HG03025 (cell line): ENCODE data around the gene THAP3.

Source experiments
- ATAC-seq: cut with Tn5 transposase; IDR thresholded peaks from one replicate; pipeline ENCODE4 v1.9.1; 2021; ENCODE audit warnings: mild to moderate bottlenecking, moderate library complexity; ENCODE audit not compliant: unreplicated experiment, low FRiP score

Gene THAP3

DNA sequence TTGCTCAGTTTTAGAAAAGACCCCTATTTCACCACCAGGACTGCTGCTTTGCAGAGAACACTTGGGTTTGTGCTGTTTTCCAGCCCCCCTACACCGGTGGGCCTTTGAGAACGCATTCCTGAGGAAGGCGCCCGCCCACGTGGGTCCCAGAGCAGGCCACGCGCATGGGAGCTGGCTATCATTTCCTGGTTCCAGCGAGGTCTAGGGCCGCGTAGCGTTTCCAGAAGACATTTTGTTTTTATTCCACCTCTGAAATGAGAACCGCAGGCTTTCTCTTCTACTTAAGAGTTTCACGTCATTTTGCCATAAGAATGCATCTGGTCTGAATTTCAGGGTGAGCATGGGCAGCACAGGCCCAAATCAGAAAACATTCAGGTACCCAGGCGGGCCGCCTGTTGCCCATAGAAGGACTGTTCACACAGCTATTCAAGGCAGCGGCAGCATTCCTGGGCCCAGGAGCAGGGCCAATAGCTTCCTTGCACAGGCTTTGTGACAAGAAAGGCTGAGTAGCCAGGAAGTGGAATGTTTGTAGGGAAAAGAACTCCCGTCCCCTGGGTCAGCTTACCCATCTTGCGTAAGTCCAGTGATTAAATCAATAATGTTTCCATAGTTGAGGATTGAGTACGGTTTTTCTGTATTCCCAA is 20.6 kb upstream of the THAP3 start:
- no peak for ATAC-seq

DNA sequence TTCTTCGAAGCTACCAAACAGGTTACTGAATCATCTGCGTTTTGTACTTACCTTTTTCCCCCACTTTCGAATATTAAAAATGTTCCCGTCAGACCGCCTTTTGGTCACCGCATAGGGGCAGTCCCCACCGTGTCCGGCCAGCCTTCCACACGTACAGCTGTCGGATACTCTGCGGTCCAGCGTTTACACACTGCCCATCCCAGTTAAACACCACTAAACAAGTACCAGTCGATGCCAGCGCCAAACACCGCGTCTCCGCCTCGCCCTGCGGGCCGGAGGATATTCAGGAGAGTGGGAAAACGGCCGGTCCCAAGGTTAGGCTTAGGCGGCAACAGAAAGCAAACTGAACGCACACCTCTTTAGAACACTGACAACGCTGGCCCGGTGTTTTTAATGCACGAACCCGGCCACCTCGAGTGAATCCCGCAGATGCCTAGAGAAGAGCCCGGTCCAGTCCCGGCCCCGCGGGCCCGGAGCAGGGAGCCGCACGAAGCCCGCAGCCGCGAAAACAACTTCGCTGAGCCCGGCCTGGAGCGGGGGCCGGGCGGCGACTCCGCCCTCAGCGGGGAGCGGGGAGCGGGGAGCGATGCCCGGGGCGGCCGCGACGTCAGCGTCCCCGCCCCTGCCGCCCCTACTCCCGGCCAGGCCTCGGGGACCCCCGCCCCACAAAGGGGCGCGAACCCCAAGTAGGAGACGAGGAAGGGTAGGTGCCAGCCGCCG is 11.9 kb upstream of the THAP3 start:
- ATAC-seq, result peak; percentile 26

DNA sequence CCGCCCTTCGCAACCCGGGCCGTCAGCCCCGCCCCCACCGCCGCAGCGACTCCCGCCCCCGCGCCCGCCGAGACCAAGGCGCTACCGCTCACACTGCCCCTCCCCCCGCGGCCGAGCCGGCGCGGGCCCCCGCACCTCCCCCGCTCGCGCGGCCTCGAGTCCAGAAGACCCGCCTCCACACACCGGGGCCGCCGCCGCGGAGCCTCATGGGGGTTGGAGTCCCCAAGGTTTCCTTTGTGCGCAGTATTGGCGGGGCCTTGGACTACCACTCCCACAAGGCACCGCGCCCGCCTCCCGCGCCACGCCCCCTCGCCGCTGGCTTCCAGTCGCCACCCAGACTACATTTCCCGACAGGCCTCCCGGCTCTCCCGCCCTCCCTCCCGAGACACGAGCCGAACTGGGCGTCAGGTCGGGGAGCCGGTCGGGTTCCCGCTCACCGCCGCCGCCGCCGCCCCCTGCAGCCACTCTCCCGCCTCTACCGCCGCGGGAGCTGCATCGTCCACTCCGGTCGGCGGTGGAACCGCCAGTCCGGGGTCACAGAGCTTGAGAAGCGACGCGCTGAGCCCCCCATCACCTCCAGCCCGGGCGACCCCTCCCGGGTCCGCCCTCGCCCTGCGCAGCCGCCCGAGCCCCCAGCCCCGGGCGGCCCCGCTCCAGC is 11.2 kb upstream of the THAP3 start, which contains the start of gene PHF13:
TSS of gene PHF13 (plus strand) at position 371 of the 658 bp plus-strand sequence. CDS start 336 bp downstream, outside the sequence.
- peak; percentile 90 for ATAC-seq

DNA sequence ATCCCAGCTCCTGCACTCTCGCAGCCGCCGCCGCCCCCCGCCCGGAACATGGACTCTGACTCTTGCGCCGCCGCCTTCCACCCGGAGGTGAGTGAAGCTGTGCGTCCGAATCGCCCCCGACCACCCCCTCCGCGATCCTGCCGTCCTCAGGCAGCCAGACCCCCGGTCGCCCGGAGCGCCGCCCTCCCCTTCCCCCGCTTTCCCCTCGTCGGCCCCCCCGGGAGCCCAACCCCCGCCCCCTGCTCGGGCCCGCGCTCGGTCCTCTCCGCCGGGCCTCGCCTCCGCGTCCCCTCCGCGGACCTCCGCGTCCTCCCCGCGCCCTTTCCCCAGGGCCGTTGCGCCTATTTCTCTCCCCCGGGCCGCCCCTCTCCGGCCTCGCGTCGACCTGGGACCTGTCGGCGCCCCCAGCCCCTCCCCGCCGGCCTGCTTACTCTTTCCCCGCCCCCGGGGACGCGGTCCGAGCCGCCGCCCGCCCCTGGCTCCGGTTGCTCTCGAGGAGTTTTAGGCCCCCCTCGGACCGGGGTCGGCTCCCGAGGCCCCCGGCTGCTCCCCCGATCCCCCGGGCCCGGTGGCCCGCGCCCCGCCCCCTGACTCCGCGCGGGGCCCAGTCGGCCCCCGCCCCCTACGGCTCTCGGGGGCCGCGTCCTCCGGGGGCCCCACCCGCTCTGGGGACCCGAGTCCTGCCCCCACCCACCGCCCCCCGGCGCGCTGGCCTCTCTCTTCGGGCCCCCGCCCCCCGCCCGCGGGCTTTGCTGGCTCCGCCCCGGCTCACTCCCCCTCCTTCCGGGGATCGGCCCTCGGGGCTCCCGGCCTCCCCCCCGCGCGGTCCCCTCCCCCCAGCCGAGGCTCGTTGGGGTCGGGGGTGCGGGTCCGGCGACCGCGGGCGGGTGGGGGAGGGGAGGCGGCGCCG is 10.4 kb upstream of the THAP3 start:
- ATAC-seq, result no peak

DNA sequence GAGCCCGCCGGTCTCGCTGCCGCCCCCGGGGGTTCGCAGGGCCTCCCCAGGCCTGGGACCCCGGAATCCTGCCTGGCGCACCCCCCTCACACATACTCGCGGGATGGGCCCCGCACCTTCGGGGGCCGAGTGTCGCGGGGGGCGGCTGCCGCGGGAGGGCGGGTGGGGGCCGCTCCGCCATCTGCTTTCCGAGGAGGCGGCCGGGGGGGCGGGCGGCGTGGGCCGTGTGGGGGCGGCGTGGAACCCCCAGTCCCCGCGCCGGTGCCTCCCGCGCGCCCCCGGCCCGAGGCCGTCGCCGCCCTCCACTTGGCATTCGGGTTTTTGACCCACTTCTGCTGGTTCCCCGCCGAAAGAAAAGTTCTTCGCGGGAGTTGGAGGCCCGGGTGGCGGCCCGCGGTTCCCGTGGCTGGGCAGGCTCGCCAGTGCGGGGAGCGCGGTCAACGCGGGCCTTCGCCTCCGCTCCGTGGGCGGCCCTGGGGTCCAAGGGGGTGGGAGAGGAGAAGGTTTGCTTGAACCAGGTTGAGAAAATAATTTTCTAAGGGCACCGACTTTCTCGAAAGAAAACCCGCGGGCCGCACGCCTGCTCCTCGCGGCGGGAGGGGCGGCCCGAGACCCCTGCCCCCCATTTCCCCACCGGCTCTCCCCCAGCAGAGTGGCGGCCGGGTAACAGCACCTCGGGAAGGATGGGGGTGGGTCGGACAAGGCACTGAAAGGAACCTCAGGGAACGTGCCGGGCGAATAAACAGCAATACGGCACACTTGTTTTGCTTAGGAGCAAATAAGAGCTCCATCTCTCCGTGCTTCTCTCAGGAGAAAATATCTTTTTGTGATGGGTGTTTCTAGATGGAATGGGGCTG is 9.5 kb upstream of the THAP3 start:
- ATAC-seq, result no peak

DNA sequence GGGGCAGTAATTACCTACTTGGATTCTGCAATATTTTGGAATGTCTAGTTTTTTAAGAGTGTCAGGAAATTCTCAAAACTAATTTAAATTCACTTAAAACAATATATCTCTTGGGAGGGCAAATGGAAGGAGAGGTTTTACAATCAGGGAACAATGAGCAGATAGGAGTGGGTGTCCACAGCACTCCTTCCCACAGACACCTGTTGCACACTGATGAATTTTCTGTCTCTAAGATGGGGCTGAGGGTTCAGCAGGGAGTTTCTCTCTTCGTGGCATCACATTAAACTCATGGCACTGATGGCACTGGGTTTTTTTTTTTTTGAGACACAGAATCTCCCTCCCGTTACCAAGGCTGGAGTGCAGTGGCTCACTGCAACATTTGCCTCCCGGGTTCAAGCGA is 5.6 kb upstream of the THAP3 start:
- ATAC-seq, result no peak

DNA sequence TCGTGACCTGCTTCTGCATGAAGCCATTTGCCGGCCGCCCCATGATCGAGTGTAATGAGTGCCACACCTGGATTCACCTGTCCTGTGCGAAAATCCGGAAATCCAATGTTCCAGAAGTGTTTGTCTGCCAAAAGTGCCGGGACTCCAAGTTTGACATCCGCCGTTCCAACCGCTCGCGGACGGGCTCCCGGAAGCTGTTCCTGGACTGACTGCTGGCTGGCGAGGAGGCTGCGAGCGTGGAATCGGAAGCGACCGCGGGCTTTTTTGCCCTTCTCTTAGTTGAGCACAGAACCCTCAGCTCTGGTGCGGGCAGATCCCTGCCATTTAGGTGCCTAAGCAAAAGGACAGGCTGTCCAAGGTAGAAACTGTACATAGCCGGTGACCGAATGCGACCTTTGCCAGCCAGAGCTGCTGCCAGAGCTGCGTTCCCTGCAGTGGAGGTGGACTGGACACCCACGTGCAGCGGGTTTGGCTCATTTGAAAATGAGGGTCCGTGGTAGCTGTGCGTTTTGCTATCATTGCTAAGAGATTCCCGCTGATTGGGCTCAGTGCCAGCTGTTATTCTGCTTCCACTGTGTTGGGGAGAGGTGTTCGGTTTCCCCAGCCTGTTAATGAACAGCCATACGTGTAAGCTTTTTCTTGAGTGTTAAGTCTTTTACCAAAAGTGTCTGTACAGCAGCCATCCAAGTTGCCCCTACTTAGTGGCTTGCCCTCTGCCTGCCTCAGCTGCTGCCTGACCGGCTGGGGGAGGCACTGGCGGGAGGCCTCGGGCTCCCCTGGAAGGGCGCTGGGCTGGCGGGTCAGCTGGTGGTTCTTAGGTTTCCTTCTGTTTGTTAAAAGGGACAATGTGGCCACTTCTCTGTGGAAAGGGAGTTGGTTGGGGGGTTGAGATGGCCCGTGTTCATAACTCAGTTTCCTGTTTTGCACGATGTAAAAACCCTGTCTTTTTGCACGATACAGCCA is 3.0 kb upstream of the THAP3 start:
- ATAC-seq, result no peak

DNA sequence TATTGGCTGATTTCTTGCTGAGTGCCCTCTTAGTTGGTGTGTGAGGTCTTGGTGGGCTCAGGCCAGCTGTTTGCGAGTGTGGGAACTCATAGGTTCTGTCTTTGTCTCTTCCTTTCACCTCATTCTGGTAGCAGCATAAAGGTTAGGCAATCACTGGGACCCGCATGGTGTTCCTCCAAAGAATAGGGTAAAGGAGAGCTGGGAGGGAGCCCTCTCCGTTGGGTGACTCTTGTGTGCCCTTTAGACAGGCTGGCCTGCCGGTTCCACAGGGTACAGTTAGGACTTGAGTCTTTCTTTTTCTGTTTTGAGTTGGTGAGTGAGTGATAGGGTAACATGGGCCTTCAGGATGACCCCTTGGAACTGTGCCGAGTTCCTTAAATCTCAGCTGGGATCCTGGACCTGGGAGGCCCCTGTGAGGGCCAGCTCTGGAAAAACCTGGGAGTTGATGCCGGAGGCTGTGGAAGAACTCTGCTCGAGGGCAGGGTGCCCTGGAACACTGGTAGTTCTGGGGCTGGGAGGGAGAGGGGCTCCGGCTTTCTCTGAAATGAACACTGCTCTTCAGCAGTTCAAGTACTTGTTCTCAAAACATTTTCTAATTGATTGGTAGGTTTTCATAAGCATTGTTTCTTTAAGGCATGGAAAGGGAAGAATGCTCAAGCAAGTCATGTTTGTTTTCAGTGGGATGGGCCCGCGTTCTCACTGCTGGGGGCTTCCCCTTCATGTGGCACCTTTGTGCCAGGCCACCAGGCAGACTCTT is 2.1 kb upstream of the THAP3 start:
- no peak for ATAC-seq

DNA sequence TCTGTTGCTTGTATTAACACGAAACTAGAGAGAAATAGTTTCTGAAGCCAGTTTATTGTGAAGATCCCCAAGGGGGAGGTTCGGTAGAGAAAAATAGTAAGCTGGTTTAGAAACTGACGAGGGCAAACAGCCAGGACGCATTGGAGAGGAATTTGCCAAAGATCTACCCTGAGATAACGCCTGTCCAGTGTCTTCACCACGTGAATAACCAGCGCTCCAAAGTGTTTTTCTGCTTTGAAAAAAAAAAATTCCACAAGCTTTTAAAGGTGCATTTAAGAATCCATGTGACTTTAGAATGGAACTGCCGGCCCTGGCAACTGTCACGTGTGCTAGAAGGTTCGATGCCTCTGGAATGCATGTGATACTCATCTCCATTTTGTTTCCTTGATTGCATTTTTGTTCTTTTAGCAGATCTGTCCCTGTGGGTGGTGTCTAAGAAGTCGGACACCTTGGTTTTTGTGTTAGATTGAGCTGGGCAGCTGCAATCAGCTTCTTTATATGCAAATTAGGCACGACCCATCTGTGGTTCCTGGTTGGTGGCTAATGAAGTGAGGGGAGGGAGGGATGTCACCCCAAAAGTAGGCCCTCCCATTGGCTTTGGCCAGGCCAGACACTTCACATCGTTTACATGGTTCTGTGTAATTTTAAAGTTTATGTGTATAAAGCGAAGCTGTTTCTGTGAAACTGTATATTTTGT is 1.3 kb upstream of the THAP3 start:
- ATAC-seq, result no peak

DNA sequence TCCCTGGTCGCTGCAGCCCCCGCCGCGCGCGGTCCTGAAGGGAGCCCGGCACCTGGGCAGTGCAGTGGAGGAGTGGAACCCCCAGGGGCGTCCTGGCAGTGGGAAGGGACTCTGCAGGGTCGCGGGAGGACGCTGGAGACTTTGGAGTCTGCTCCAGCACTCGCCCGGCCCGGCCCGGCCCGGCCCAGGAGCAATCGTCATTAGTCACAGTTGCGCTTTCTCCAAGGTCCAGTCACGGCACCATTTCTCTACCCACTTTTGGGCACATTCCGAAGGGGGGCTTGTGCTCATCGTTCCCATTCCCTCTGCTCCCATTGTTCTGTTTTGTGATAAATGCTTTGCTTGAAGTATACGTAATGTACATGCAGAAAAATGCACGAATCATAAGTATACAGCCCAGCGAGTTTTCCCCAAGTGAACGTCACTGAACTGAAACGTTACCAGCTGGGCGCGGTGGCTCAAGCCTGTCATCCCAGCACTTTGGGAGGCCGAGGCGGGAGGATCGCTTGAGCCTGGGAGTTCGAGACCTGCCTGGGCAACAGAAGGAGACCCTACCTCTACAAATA is 999 bp downstream of the THAP3 start:
- no peak for ATAC-seq

DNA sequence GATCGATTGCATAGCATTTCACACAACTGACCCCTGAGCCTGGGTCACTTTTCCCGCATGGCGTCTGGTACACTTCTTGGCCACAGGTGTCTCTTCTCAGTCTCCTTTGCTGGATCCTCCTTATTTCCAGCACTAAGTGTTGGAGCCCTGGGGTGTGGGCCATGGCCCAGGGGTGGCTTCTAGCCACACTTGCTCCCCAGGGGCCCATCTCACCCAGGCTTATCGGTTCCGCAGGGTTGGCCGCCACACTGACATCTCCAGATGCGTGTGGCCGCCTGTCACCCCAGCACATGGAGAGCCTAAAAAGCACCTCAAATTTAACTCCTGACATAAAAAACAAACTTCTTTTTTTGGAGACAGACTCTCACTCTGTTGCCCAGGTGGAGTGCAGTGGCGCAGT is 2.4 kb downstream of the THAP3 start:
- no peak for ATAC-seq

DNA sequence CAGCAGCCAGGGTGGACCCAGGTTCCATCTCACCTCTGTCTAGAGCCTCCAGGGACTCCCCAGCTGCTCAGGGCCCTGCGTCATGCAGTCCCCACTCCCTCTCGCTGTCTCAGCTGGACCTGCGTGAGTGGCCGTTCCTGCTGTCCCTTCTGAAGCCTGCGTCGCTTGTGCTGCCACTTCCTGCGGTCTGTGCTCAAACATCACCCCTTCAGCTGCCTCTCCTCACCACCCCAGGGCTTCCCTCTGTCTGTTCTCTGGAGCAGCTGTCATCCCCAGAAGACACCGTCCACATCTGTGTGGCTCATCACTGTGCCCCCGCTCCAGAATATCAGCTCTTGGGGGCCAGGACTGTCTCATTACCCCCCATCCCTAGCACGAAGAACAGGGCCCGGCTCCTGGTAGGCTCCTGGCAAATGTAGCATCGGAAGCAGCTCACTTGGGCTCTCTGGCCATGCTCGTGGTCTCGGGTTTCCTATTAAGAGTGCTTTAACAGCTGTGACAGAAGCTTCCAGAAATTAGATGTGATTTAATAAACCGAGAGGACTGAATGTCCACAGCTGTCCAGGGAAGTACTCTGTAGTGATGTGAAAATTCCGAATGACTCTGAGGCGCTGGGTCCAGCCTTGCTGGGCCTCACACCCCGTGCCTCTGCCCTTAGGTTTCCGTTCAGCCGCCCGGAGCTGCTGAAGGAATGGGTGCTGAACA is 3.3 kb downstream of the THAP3 start:
- ATAC-seq, result no peak

DNA sequence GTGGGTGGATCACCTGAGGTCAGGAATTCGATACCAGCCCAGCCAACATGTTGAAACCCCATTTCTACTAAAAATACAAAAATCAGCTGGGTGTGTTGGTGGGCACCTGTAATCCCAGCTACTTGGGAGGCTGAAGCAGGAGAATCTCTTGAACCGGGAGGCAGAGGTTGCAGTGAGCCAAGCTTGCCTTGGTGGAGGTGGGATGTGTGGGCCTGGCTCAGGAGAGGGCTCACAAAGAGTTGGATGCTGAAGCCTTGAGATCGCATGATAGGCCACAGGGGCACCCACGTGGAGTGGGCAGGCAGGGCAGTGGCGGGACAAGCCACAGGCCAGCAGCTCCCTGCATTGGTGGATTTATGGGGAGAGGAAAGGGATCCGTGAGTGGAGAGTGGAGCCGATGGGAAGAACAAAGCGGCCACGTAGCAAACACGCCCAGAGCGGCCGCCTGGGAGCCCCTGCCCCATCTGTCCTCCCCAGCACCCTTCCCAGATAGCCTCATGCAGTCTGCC is 4.4 kb downstream of the THAP3 start:
- no peak for ATAC-seq

DNA sequence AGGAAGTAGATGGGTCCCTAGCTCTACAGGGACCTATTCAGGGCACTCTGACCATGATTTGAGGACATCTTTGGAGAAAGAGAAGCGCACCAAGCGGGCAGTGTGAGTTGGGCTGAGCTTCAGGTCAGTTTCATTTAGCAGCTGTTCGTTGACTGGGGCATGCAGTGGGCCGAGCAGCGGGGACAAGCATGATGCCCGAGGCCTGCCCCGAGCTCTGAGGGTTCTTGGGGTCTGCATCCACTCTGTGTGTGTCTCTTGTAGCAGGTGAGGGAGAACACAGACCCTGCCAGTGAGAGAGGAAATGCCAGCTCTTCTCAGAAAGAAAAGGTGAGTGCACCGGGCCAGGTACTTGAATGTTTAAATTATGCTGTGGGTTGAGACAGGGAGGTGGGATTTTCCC is 5.4 kb downstream of the THAP3 start:
- no peak for ATAC-seq

DNA sequence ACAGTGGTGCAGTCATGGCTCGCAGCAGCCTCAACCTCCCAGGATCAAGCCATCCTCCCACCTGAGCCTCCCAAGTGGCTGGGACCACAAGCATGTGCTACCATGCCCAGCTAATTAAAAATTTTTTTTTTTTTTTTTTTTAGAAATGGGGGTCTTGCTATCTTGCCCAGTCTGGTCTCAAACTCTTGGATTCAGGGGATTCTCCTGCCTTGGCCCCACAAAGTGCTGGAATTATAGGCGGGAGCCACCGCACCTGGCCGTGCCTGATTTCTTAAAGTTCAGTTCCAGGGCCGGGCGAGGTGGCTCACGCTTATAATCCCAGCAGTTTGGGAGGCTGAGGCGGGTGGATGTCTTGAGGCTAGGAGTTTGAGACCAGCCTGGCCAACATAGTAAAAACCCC is 6.4 kb downstream of the THAP3 start:
- no peak for ATAC-seq
